HEK293 (cell line): ENCODE results near the gene RHOU.
A peak's percentile ranks its signal among the peaks of the same experiment; 100 is the strongest.

Experiments used
- GLIS2 ChIP-seq: fragments of 450-650 bp; formaldehyde crosslinking; IDR thresholded peaks from 2 replicates; pipeline ENCODE4 v1.5.1; 2016; ENCODE audit warnings: missing biosample characterization, missing genetic modification characterization
- IKZF3 ChIP-seq: fragments of 450-650 bp; IDR thresholded peaks from 2 replicates; pipeline ENCODE4 v1.5.0; 2018; ENCODE audit warnings: missing biosample characterization, mild to moderate bottlenecking, missing genetic modification characterization, moderate library complexity
- INSM2 ChIP-seq: fragments of 450-650 bp; formaldehyde crosslinking; IDR thresholded peaks from 2 replicates; pipeline ENCODE4 v1.5.1; 2016; ENCODE audit warnings: missing biosample characterization, missing genetic modification characterization
- PRDM10 ChIP-seq: fragments of 450-650 bp; formaldehyde crosslinking; IDR thresholded peaks from 2 replicates; pipeline ENCODE4 v1.5.1; 2016; ENCODE audit warnings: missing biosample characterization, missing genetic modification characterization
- SETDB1 ChIP-seq: IDR thresholded peaks from one replicate; pipeline ENCODE4 v1.6.1; 2017; ENCODE audit warnings: mild to moderate bottlenecking, low read length, moderate library complexity, mixed read lengths; ENCODE audit not compliant: insufficient read length
- ZBTB26 ChIP-seq: fragments of 450-650 bp; formaldehyde crosslinking; optimal IDR thresholded peaks from 2 replicates; pipeline ENCODE3; 2016; ENCODE audit warnings: missing biosample characterization, mild to moderate bottlenecking, missing genetic modification characterization
- ZBTB44 ChIP-seq: fragments of 450-650 bp; IDR thresholded peaks from 2 replicates; pipeline ENCODE4 v1.5.1; 2018; ENCODE audit warnings: missing biosample characterization, mild to moderate bottlenecking, missing genetic modification characterization
- ZBTB48 ChIP-seq: fragments of 450-650 bp; formaldehyde crosslinking; IDR thresholded peaks from 2 replicates; pipeline ENCODE4 v1.5.1; 2016; ENCODE audit warnings: missing biosample characterization, missing genetic modification characterization
- ZFP3 ChIP-seq: fragments of 450-650 bp; formaldehyde crosslinking; IDR thresholded peaks from 2 replicates; pipeline ENCODE4 v1.5.1; 2016; ENCODE audit warnings: low read depth, missing biosample characterization, missing genetic modification characterization
- ZFP37 ChIP-seq: fragments of 450-650 bp; formaldehyde crosslinking; IDR thresholded peaks from 2 replicates; pipeline ENCODE4 v1.5.1; 2016; ENCODE audit warnings: missing biosample characterization, missing genetic modification characterization
- ZNF10 ChIP-seq: fragments of 450-650 bp; formaldehyde crosslinking; IDR thresholded peaks from 2 replicates; pipeline ENCODE4 v1.5.1; 2017; ENCODE audit warnings: missing biosample characterization, missing genetic modification characterization
- ZNF148 ChIP-seq: fragments of 450-650 bp; formaldehyde crosslinking; IDR thresholded peaks from 2 replicates; pipeline ENCODE4 v1.5.0; 2017; ENCODE audit warnings: missing biosample characterization, missing genetic modification characterization, borderline replicate concordance
- ZNF18 ChIP-seq: fragments of 450-650 bp; formaldehyde crosslinking; IDR thresholded peaks from 2 replicates; pipeline ENCODE4 v1.5.1; 2016; ENCODE audit warnings: missing biosample characterization, missing genetic modification characterization
- ZNF302 ChIP-seq: fragments of 450-650 bp; formaldehyde crosslinking; IDR thresholded peaks from 2 replicates; pipeline ENCODE4 v1.5.1; 2016; ENCODE audit warnings: missing biosample characterization, missing genetic modification characterization, low read depth
- ZNF335 ChIP-seq: fragments of 450-650 bp; formaldehyde crosslinking; conservative IDR thresholded peaks from 2 replicates; pipeline ENCODE4 v1.5.1; 2016; ENCODE audit warnings: missing biosample characterization, missing genetic modification characterization
- ZNF362 ChIP-seq: fragments of 450-650 bp; formaldehyde crosslinking; IDR thresholded peaks from 2 replicates; pipeline ENCODE4 v1.5.1; 2016; ENCODE audit warnings: missing biosample characterization, missing genetic modification characterization
- ZNF37A ChIP-seq: fragments of 450-650 bp; IDR thresholded peaks from 2 replicates; pipeline ENCODE4 v1.5.1; 2018; ENCODE audit warnings: missing biosample characterization, missing genetic modification characterization
- ZNF473 ChIP-seq: fragments of 450-650 bp; formaldehyde crosslinking; IDR thresholded peaks from 2 replicates; pipeline ENCODE4 v1.5.1; 2017; ENCODE audit warnings: missing biosample characterization, missing genetic modification characterization
- ZNF560 ChIP-seq: fragments of 450-650 bp; formaldehyde crosslinking; IDR thresholded peaks from 2 replicates; pipeline ENCODE4 v1.5.1; 2017; ENCODE audit warnings: missing biosample characterization, missing genetic modification characterization, borderline replicate concordance
- ZNF561 ChIP-seq: fragments of 450-650 bp; IDR thresholded peaks from 2 replicates; pipeline ENCODE4 v1.5.1; 2018; ENCODE audit warnings: missing biosample characterization, missing genetic modification characterization, borderline replicate concordance
- ZNF629 ChIP-seq: fragments of 450-650 bp; formaldehyde crosslinking; IDR thresholded peaks from 2 replicates; pipeline ENCODE4 v1.5.1; 2017; ENCODE audit warnings: missing biosample characterization, missing genetic modification characterization
- ZNF639 ChIP-seq: fragments of 450-650 bp; formaldehyde crosslinking; IDR thresholded peaks from 2 replicates; pipeline ENCODE4 v1.5.1; 2016; ENCODE audit warnings: missing biosample characterization, missing genetic modification characterization
- ZNF664 ChIP-seq: fragments of 450-650 bp; formaldehyde crosslinking; IDR thresholded peaks from 2 replicates; pipeline ENCODE4 v1.5.1; 2016; ENCODE audit warnings: missing biosample characterization, missing genetic modification characterization

Gene RHOU

GRCh38 chr1:228781809-228782661 lies 46.8 kb downstream of the RHOU start (continued):
- TF ChIP-seq ZNF561 (tag by site-specific recombination) (no peak), ZNF148 (peak; percentile 2; the same call in 1 of the 2 replicates), ZNF37A (tag by site-specific recombination) (no peak), ZBTB44 (tag by site-specific recombination) (no peak), ZFP3 (tag by site-specific recombination) (no peak), INSM2 (peak; percentile 98), ZBTB48 (tag by site-specific recombination) (peak; percentile 67), IKZF3 (tag by site-specific recombination) (no peak), ZNF362 (tag by site-specific recombination) (no peak), ZNF302 (tag by site-specific recombination) (no peak), ZNF560 (tag by site-specific recombination) (no peak), GLIS2 (tag by site-specific recombination) (no peak), ZNF10 (tag by site-specific recombination) (no peak), ZNF473 (tag by site-specific recombination) (peak; percentile 90; the same call in 1 of the 2 replicates), ZNF18 (peak; percentile 77), ZBTB26 (tag by site-specific recombination) (peak; percentile 30), ZNF335 (no peak), PRDM10 (tag by site-specific recombination) (no peak), SETDB1 (no peak), ZNF639 (tag by site-specific recombination) (peak; percentile 95), ZFP37 (tag by site-specific recombination) (no peak), ZNF629 (no peak), ZNF664 (no peak)
